HG03025 (cell line): ENCODE data around the gene WNT7B.
"Not testable (repeated sequence)": the region's sequence is repeated elsewhere in the genome, so short reads cannot be mapped to it uniquely, and the experiment has no call there.

Experiments
- ATAC-seq: cut with Tn5 transposase; IDR thresholded peaks from one replicate; pipeline ENCODE4 v1.9.1; 2021; ENCODE audit warnings: mild to moderate bottlenecking, moderate library complexity; ENCODE audit not compliant: unreplicated experiment, low FRiP score

WNT7B gene

DNA sequence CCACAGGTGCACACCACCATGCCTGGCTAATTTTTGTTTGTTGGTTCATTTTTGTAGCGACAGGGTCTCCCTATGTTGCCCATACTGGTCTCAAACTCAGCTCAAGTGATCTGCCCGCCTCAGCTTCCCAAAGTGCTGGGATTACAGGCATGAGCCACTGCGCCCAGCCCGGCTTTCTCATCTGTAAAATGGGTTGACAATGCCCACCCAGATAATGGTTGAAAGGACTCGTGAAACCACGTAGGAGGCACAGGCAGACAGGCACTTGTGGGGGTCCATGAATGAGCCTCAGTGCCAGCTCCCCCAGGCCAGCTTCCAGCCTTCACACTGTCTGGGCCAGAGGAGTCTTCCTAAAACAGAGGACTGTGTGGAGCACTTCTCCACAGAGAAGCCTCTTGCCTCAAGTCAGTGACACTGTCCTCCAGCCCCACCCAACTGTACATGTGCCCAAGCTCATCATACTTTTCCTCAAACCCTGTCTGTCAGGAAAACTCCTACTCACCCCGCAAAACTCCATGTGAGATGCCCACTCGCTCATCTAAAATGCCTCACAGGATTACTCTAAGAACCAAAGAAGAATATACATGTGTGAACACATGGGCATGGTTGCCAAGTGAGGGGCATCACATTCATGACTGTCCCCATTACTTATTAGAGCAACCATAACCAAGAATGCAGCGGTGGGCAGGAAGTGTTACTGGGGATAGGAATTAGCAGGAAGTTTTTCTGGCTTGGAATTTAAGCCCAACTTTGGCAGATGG is 32.1 kb upstream of the WNT7B start:
- ATAC-seq = no peak

DNA sequence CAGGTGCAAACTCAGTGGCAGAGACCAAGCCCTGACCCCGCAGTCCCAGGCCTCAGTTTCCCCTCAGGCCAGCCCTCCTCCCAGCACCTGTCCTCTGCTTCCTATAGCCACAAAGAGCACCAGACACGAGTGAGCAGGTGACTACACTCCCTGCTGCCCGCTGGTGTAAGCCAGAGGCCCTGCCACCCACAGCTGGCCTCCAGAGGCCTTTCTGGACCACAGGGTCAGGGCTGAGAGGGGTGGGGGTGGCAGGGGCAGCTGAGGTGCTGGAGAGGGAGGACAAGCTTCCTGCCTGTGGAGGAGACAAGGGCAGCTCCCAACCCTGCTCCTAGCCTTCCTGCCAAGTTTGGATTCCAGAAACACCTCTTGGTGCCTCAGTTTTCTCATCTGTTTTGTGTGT is 31.3 kb upstream of the WNT7B start:
- ATAC-seq = no peak

DNA sequence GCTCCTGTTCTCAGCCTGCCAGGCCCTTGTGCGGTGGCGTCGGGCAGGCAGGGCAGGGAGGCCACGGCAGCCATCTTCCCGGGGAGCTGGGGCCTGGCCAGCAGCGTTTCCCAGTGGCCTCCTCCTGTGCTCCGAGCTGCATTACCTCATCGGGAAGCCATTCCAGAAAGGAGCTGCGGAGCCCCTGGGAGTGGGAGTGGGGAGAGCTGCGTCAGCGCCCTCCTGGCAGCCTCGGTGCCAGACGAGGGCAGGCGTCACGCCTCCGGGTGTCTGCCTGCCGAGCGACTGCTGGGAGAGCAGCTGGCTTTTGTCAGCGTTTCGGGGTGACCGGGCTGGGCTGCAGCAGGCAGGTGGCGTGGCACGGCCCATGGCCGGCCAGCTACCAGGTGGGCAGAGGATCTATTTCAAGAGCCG is 30.9 kb upstream of the WNT7B start:
- ATAC-seq = no peak

DNA sequence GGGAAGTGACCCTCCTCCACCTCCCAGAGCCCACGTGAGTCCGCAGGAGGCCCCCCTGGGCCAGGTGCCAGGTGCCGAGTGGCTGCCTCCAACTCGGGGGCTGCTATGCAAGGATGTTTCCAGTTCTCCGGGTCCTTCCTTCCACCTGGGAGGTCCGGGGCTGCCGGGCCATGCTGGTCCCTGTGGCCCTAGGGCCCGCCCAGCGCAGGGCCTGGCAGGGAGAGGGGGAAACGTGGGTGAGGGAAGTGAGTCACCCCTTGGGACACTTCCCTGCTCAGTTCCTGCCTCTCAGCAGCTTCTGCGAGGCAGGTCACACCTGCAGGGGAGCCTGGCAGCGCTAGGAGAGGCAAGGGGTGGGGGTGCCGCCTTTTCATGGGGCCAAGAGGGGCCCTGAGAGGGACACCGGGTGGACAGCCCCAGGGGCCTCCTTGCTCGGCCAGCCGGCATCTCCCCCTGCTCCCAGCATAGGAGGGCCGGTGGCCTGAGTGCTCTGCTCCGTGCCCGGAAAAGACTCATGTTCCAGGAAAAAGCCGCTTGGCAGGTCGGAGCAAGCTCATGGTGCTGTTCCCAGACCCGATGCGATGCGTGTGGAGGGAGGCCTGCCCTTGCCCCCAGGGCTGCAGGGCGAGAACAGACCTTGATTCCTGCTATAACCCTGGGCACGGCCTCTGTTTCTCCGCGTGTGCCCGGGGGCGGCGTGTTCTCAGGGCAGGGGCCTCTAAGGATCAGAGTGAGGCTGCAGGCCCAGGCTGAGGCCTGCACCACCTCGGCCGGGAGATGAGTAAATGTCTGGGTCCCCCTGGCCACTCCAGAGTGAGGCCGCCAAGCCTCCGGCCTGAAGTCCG is 30.3 kb upstream of the WNT7B start:
- no peak for ATAC-seq

DNA sequence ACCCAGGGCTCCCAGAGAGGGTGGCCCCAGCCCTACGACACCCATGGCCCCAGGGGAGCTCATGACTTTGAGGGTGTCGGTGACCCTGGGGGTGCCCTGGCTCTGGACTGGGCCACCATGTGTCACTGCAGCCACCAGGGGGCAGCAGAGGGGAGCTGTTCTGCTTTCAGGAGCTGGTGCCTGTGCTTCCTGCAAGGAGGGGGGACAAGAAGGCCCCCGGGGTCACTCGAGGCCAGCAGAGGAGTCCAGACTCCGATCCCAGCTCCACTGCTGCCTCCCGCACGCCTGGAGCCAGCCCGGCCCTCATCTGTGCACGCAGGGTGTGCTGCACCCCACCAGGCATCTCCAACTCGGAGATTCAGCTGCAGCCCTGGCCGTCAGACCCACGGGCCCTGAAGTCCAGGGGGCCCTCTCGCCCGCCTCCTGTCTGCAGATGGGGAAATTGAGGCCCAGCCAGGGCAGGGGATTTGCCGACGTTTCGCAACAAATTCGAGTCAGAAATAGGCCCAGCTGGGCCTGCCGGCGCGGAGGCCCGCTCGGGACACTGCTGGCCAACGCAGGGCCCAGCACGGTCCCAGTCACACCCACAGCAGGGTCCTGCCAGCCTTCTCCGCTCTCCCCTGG is 29.5 kb upstream of the WNT7B start:
- no peak for ATAC-seq

DNA sequence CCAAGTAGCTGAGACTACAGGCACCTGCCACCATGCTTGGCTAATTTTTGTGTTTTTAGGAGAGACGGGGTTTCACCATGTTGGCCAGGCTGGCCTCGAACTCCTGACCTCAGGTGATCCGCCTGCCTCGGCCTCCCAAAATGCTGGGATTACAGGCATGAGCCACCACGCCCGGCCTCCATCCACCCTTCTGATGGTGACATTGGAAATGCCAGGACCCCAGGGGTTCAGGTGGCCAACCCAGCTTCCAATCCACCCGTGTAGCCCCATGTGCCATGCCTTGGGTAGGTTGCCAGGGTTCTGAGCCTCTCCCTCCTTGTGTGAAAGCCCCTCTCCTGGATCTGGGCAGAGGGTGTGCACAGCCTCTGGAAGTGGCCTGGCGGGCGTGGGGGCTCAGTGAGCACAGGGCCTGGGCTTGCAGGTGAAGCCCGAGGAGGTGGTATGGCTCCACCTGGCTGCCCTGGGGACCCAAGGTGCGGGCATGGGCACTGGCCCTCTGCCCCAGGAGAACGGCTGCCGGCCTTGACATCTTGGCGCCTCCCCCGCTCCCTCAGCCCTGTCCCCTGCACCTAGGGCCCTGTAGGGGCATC is 28.2 kb upstream of the WNT7B start:
- ATAC-seq = not testable (repeated sequence)

DNA sequence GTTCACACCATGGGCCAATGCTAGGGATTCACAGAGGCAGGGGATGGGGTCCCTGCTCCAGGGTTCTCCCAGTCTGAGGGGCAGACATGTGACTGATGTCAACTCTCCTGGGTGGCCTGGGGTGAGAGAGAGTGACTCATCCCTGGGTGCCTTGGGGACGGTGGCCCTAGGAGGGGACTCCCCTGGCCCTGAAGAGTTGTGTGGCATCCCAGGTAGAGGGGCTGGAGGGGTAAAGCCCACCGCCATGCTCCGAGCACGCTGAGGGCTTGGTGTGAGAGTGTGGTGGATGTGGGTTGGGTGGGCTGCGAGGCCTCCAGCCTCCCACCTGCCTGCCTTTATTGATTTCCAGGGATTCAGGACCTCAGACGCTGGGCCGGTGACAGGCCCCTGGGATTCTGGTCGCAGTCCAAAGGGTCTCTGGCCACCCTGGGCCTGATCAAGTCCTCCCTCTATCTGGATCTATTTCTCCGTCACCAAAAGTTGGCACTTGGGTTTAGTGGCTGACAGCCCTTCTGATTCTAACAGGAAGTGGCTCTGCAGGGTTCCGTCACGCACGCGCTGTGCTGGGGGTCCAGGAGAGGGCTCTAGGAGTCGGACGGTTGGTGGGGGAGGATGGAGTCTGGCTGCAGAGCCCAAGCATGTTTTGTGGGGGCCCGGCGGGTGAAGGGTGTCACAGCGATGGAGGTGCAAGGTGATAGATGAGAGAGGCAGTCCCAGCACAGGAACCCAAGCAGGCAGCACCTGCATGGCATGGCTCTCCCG is 27.3 kb upstream of the WNT7B start:
- ATAC-seq = no peak

DNA sequence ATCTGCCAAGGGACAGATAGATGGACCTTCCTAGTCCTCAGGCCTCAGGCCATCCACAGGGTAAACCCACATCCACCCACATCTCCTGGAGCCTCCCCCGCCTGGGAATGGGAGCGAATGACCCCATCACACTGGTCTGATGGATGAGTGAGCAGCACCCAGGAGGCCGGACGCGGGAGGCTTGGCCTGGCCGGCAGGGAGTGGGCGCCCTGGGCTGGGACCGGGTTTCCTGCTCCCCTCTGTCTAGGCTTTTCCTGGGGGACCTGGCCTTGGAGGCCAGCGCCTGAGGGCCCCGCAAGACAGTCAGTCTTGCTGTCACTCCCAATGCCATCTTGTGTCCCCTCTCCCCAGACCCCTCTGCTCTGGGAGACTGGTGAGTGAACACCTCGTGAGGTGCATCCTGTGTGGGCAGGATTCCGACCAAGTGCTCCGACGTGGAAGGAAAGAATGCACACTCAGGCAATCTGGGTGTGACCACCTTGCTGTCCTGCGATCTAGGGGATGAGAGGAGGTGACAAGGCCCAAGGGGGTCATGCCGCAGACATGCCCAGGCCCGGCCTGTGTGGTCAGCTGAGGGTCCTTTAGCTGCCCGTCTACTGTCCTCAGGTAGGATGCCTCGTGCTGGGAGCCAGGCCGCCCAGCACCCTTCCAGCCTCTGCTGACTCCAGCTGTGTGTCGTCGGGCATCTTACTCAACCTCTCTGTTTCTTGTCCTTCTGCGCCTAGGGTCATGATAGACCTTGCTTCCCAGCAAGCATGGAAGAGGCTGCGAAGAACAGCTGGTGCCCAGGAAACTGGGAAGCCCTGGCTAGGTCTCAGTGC is 26.5 kb upstream of the WNT7B start:
- ATAC-seq = no peak

DNA sequence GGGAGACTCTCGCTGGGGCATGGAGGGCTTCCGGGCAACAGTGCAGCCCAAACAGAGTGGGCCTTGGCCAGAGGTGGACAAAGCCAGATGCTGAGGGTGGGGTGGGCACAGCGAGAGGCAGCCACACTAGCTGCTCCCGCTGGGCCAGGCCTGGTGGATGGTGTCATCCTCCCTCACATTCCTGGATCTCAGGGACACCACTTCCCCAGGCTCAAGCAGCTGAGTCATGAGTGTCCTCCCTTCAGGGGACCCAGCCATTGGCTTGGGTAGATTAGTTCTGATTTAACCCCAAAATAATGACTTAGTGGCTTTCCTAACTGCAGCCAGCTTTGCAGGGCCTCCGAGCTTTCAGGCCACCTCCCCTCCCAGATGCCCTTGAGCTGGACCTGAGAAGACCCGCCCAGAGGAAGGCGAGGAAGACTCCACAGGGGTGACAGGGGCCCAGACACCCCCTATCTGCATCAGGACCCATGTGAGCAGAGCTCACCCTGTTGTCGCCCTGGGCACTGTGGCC is 25.9 kb upstream of the WNT7B start:
- no peak for ATAC-seq

DNA sequence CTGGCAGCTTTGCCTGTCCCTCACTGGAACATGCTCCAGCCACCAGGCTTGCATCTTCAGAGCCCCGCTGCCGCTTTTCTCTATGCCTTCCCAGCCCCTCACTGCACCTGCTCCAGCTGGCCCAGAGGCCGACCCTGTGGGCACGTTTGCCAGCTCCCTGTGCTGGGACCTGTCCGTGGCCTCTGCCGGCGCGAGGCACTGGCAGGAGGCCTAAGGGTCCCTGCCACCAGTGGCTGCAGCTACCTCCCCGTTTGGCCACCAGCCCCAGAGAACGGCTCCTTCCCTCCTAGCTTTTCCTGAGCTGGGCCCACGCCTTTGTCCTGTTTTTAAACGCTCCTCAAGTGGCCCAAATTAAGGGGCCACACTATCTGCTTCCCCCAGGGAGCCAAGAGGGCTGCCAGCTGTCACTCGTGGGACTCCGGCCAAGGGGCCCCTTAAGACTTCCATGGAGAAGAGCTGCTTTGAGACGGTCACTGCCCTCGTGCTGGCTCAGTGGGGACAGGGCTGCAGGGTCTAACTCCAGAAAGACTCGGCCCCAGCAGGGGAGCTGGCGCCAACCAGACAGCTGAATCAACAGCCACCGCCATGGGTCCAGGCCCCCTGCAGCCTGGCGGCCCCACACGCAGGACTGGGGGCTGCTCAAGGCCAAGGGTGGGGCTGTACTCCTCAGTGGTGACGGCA is 24.6 kb upstream of the WNT7B start:
- ATAC-seq = no peak

DNA sequence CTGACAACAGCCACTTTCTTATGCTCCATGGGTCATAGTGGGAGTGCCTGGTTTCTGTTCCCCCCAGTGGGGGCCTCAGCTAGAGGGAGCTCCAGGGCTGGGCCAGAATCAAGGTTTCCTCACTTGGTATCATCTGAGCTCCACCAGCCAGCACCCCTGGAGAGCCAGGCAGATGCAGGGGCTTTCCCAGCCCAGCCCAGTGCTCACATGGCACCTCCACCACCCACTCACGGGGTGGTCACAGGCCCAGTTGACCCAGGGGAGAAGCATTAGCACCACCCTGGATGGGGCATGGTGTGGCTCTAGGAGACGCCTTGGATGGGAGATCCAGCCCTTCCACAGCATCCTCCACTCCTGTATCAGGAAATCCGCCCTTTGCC is 24.1 kb upstream of the WNT7B start:
- ATAC-seq = no peak

DNA sequence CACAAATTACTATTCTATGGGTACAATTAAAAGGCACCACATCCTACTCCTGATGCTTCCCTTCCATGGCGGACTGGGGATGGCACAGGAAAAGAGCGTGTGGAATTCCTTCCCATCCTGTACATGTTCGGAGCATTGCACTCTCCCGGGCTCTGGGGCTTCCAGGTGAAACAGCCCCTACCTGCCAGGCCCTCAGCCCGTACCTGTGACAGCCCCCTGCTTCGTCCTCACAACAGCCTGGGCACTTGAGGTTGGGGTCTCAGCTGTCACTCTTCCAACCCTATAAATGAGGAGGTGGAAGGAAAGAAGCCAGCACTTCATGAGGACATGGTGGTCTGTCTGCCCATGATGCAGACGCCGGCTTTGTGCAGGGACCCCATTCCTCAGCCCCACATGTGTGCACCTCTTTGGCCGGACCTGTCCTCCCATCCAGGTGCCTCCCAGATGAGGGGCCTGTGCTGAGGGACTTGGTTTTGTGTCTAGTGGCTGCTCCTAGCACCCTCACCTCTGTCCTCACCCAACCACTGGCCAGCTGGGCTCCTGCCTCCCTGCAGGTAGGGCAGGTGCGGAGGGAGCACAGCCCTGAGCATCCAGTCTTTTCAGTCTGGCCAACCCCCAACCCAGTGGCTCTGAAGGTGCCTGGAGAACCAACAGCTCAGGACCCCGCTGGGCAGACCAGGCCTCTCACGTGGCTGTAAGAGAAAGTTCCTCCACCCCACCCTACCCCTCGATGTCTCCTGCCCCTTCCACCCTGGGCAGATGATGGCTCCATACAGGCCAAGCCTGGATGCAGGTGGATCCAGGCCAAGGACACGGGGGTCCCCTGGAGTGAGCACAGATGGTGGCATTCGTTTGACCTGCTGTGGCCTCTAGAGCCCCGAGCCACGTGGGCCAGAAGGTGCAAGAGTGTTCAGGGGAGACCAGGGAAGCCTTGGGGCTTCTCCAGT is 23.4 kb upstream of the WNT7B start:
- no peak for ATAC-seq

DNA sequence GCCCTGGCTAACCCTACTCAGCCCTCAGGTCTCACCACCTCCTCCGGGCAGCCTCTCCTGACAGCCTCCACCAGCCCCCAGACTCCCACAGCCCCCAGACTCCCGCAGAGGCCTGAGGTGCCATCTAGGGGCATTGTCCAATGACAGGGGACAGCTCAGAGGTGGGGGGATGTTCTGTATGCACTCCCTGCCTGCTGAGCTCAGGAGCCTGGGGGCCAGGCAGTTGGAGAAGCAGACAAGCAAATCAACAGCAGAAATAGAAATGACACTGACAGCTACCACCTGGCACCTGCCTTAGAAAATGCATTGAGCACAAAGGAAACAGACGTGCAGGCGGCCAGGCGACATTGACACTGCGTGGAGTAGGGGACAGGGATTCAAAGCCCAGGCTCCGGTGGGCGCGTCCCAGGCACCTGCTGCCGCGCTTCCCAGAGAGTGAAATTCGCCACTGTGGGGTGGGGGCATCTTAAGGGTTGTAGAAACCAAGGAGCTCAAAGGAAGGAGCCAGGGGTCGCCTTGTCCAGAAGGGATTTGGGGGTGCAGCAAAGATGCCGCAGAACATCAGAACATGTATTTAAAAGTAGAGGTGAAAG is 22.5 kb upstream of the WNT7B start:
- no peak for ATAC-seq

DNA sequence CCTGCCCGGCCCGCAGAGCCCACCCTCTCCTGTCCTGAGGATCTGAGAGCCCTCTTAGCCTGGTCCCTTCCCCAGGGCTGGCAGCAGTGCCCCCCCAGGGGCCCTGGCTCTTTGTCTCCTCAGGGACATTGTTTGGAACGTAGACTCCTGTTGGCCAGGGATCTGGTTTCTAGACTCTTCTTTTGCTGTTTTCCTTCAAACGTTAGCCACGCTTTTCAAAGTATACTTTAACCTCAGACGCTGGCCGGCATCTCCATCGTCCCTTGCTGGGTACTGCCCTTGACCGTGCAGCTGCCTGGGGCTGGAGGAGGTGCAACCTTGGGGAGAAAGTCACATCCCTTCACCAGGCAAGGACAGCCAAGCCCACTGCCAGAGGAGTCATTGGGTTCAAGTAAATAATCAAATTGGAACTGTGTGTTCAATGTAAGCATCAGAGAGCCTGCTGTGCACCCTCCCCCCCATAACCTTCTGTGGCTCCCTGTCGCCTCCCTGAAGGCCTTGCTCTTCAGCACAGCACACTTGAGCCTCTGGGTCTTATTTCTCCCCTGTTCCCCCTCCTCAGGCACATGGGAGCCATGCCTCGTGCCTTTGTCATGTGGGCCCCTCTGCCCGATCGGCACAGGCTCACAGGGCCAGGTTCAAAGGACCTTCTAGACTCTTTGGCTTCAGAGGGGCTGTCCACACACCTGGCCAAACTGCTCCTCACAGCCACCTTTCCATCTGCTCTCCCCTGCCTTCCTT is 21.8 kb upstream of the WNT7B start:
- no peak for ATAC-seq

DNA sequence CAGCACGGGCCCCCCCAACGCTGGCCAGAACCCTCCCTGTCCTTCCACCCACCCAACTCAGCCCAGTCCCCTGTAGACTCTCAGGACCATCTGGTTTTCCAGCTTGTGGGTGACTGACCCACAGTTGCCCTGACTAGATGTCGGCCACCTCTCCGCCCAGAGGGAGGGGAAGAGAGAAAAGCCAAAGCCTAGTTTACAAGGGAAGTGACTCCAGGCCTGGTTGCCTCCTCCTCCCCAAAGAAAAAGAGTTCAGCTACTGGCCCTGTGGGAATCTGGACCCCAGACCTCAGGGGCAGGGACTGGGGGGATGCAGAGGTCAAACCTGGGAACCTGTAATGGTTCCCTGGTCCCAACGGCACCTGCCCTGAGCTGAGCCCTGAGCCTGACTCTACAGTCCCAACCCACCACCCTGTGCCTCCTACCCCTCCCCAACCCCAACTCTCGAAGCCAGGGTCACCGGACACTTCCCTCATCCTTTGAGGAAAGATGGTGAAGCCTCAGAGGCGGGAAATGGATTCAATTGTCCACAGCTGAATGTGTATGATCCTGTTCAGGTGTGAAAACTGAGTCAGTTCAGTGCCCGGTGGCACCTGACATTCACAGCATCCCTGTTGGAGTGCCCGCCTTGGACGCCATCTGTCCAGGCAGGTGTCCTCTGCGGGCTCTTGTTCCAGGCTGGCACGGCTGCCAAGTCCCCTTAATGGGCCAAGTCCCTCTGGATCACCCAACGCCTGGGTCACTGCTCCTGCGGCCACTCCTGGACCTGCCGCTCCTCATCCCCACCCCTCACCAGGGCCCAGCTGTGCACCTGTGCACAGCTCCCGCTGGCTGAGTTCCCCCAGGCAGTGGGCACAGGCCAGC is 21.0 kb upstream of the WNT7B start:
- ATAC-seq = no peak
